GM23338 (cell line): Measurements from ENCODE around the gene PNPLA8. TPM values are rescaled to one million over a fixed set of nuclear protein-coding genes. Genes with fewer than 3 reads are reported as not detected.

ENCODE experiments used
- ATAC-seq: fragments of 200-7000 bp; cut with Tn5 transposase; 3 replicates; pipeline ENCODE4 v1.9.1; 2020
- DNase-seq: peaks from one replicate; pipeline ENCODE4 v3.0.0-alpha.2; 2015; ENCODE audit warnings: low spot score
- H2AFZ ChIP-seq: fragments of 200-600 bp; sonication (generic); 2 replicates; pipeline ENCODE4 v1.8.0; 2016; ENCODE audit warnings: antibody characterized with exemption, mild to moderate bottlenecking, moderate library complexity
- H3F3A ChIP-seq: fragments of 200-600 bp; sonication (generic); replicated peaks from 2 replicates; pipeline ENCODE4 v1.8.0; 2017; ENCODE audit warnings: antibody characterized with exemption, mixed run types, low read depth
- H3K27ac ChIP-seq: fragments of 200-600 bp; sonication (generic); 2 replicates; pipeline ENCODE4 v1.6.1; 2016; ENCODE audit warnings: low read depth
- H3K27me3 ChIP-seq: fragments of 200-600 bp; sonication (generic); 2 replicates; pipeline ENCODE4 v1.8.0; 2016; ENCODE audit warnings: mild to moderate bottlenecking, mixed run types, moderate library complexity; ENCODE audit not compliant: insufficient read depth
- H3K36me3 ChIP-seq: fragments of 200-600 bp; sonication (generic); 2 replicates; pipeline ENCODE4 v1.8.0; 2016; ENCODE audit warnings: mild to moderate bottlenecking; ENCODE audit not compliant: insufficient read depth
- H3K4me1 ChIP-seq: fragments of 200-600 bp; sonication (generic); 2 replicates; pipeline ENCODE4 v1.8.0; 2016; ENCODE audit warnings: mild to moderate bottlenecking, moderate library complexity; ENCODE audit not compliant: insufficient read depth
- H3K4me2 ChIP-seq: fragments of 200-600 bp; sonication (generic); 2 replicates; pipeline ENCODE4 v1.7.1; 2017; ENCODE audit warnings: mixed run types
- H3K4me3 ChIP-seq: fragments of 200-600 bp; sonication (generic); 2 replicates; pipeline ENCODE4 v1.6.1; 2016; ENCODE audit warnings: mixed run types
- H3K79me2 ChIP-seq: fragments of 200-600 bp; sonication (generic); replicated peaks from 2 replicates; pipeline ENCODE4 v1.8.0; 2017; ENCODE audit warnings: mild to moderate bottlenecking; ENCODE audit not compliant: insufficient read depth
- H3K9me2 ChIP-seq: fragments of 200-600 bp; sonication (generic); 2 replicates; pipeline ENCODE4 v1.8.0; 2017; ENCODE audit not compliant: insufficient read depth
- H4K20me1 ChIP-seq: fragments of 200-600 bp; sonication (generic); replicated peaks from 2 replicates; pipeline ENCODE4 v1.8.0; 2017; ENCODE audit warnings: mild to moderate bottlenecking; ENCODE audit not compliant: insufficient read depth
- H3K27ac Mint-ChIP-seq: 2 replicates; pipeline ENCODE4 v1.8.0; 2020; ENCODE audit warnings: inconsistent platforms, mild to moderate bottlenecking, moderate library complexity, mixed read lengths
- H3K27me3 Mint-ChIP-seq: 3 replicates; pipeline ENCODE4 v1.8.0; 2022; ENCODE audit warnings: low read depth, mild to moderate bottlenecking, moderate library complexity, mixed read lengths, inconsistent platforms; ENCODE audit not compliant: insufficient read depth, poor library complexity
- H3K36me3 Mint-ChIP-seq: 3 replicates; pipeline ENCODE4 v1.8.0; 2021; ENCODE audit warnings: low read depth, mild to moderate bottlenecking, inconsistent platforms, moderate library complexity, mixed read lengths
- H3K4me1 Mint-ChIP-seq: 3 replicates; pipeline ENCODE4 v1.8.0; 2020; ENCODE audit warnings: mild to moderate bottlenecking, inconsistent platforms, mixed read lengths
- H3K4me3 Mint-ChIP-seq: 3 replicates; pipeline ENCODE4 v1.8.0; 2021; ENCODE audit warnings: moderate library complexity, mild to moderate bottlenecking, inconsistent platforms, mixed read lengths
- H3K9me3 Mint-ChIP-seq: 3 replicates; pipeline ENCODE4 v1.8.0; 2020; ENCODE audit warnings: moderate library complexity, mild to moderate bottlenecking, inconsistent platforms, mixed read lengths
- CREB1 ChIP-seq: fragments of 250-450 bp; sonication (Bioruptor Pico); IDR thresholded peaks from 2 replicates; pipeline ENCODE4 v1.5.0; 2020; ENCODE audit warnings: low read depth, mild to moderate bottlenecking, moderate library complexity
- ETS1 ChIP-seq: IDR thresholded peaks from 2 replicates; pipeline ENCODE4 v1.6.1; 2016; ENCODE audit warnings: antibody characterized with exemption
- EZH2phosphoT487 ChIP-seq: fragments of 200-600 bp; sonication (generic); IDR thresholded peaks from one replicate; pipeline ENCODE4 v1.8.1; 2018; ENCODE audit warnings: antibody characterized with exemption; ENCODE audit not compliant: unreplicated experiment
- JUNB ChIP-seq: IDR thresholded peaks from one replicate; pipeline ENCODE4 v1.6.1; 2016; ENCODE audit warnings: antibody characterized with exemption; ENCODE audit not compliant: unreplicated experiment
- POLR2AphosphoS5 ChIP-seq: IDR thresholded peaks from 2 replicates; pipeline ENCODE4 v1.6.1; 2016; ENCODE audit warnings: antibody characterized with exemption, low read depth
- STAT1 ChIP-seq: IDR thresholded peaks from one replicate; pipeline ENCODE4 v1.6.1; 2016; ENCODE audit warnings: antibody characterized with exemption; ENCODE audit not compliant: unreplicated experiment
- ZNF114 ChIP-seq: fragments of 250-450 bp; sonication (Bioruptor Pico); IDR thresholded peaks from 2 replicates; pipeline ENCODE4 v1.5.0; 2020; ENCODE audit warnings: mild to moderate bottlenecking, moderate library complexity
- polyA plus RNA-seq: library from polyadenylated mRNA; unstranded; fragments of >200 nt; fragmentation: Nextera tagmentation; extraction: Ambion mirVana; gene quantifications from 2 replicates; pipeline ENCODE4 v1.2.1, GENCODE V29; 2016
- total RNA-seq: library from RNA; depleted of rRNA; stranded (reverse); fragments of >200 nt; shearing (Covaris generic); gene quantifications from 2 replicates; pipeline ENCODE4 v1.2.3, GENCODE V29; 2014
- TF ChIP-seq, protein P1 (sequence below): fragments of 250-450 bp; sonication (Bioruptor Pico); IDR thresholded peaks from 2 replicates; pipeline ENCODE4 v1.5.0; 2020; ENCODE audit warnings: mild to moderate bottlenecking, moderate library complexity

Gene PNPLA8
- total and polyA plus RNA-seq, 2 experiments from 2014 or later: 12.5 to 13.6 TPM

- Histone ChIP-seq H2AFZ (peak overlapping the region; percentile 44), H3K36me3 (no peaks in the 10 kb centered on the region), H4K20me1 (no peaks in the 10 kb centered on the region), H3K27me3 (no peaks in the 10 kb centered on the region), H3K27ac (peak overlapping the region; percentile 93), H3F3A (peaks cover 8% of the 10 kb centered on the region; the same call in 1 of the 2 replicates), H3K4me3 (peak overlapping the region; percentile 68), H3K4me1 (peaks cover 47% of the 10 kb centered on the region), H3K4me2 (peak overlapping the region; percentile 82), H3K79me2 (peaks cover 43% of the 10 kb centered on the region), H3K9me2 (no peaks in the 10 kb centered on the region)
- Mint-ChIP-seq H3K27ac (peak overlapping the region; percentile 97), H3K9me3 (no peaks in the 10 kb centered on the region), H3K4me3 (peak overlapping the region; percentile 87), H3K36me3 (no peaks in the 10 kb centered on the region), H3K4me1 (peaks cover 43% of the 10 kb centered on the region), H3K27me3 (peaks cover 4% of the 10 kb centered on the region)
- DNase-seq: peak; percentile 85
- peak; percentile 78 for ATAC-seq
- TF ChIP-seq CREB1 (no peak), JUNB (no peak), STAT1 (no peak), ZNF114 (no peak), POLR2AphosphoS5 (no peak), ETS1 (no peak), EZH2phosphoT487 (no peak)
- TF ChIP-seq, protein P1, sequence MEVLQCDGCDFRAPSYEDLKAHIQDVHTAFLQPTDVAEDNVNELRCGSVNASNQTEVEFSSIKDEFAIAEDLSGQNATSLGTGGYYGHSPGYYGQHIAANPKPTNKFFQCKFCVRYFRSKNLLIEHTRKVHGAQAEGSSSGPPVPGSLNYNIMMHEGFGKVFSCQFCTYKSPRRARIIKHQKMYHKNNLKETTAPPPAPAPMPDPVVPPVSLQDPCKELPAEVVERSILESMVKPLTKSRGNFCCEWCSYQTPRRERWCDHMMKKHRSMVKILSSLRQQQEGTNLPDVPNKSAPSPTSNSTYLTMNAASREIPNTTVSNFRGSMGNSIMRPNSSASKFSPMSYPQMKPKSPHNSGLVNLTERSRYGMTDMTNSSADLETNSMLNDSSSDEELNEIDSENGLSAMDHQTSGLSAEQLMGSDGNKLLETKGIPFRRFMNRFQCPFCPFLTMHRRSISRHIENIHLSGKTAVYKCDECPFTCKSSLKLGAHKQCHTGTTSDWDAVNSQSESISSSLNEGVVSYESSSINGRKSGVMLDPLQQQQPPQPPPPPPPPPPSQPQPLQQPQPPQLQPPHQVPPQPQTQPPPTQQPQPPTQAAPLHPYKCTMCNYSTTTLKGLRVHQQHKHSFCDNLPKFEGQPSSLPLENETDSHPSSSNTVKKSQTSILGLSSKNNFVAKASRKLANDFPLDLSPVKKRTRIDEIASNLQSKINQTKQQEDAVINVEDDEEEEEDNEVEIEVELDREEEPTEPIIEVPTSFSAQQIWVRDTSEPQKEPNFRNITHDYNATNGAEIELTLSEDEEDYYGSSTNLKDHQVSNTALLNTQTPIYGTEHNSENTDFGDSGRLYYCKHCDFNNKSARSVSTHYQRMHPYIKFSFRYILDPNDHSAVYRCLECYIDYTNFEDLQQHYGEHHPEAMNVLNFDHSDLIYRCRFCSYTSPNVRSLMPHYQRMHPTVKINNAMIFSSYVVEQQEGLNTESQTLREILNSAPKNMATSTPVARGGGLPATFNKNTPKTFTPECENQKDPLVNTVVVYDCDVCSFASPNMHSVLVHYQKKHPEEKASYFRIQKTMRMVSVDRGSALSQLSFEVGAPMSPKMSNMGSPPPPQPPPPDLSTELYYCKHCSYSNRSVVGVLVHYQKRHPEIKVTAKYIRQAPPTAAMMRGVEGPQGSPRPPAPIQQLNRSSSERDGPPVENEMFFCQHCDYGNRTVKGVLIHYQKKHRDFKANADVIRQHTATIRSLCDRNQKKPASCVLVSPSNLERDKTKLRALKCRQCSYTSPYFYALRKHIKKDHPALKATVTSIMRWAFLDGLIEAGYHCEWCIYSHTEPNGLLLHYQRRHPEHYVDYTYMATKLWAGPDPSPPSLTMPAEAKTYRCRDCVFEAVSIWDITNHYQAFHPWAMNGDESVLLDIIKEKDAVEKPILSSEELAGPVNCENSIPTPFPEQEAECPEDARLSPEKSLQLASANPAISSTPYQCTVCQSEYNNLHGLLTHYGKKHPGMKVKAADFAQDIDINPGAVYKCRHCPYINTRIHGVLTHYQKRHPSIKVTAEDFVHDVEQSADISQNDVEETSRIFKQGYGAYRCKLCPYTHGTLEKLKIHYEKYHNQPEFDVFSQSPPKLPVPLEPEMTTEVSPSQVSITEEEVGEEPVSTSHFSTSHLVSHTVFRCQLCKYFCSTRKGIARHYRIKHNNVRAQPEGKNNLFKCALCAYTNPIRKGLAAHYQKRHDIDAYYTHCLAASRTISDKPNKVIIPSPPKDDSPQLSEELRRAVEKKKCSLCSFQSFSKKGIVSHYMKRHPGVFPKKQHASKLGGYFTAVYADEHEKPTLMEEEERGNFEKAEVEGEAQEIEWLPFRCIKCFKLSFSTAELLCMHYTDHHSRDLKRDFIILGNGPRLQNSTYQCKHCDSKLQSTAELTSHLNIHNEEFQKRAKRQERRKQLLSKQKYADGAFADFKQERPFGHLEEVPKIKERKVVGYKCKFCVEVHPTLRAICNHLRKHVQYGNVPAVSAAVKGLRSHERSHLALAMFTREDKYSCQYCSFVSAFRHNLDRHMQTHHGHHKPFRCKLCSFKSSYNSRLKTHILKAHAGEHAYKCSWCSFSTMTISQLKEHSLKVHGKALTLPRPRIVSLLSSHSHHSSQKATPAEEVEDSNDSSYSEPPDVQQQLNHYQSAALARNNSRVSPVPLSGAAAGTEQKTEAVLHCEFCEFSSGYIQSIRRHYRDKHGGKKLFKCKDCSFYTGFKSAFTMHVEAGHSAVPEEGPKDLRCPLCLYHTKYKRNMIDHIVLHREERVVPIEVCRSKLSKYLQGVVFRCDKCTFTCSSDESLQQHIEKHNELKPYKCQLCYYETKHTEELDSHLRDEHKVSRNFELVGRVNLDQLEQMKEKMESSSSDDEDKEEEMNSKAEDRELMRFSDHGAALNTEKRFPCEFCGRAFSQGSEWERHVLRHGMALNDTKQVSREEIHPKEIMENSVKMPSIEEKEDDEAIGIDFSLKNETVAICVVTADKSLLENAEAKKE (CRISPR knock-in tag): no peak
Observed at GRCh38 chr7:108525327-108525984, 479 bp downstream of the PNPLA8 start.
